Bronchial epithelial cell (primary cell): ENCODE results near the gene SYAP1. TPM values are rescaled to one million over a fixed set of nuclear protein-coding genes. Genes with fewer than 3 reads are reported as not detected.
A peak's percentile ranks its signal among the peaks of the same experiment; 100 is the strongest.

Experiments
- DNase-seq: peaks from one replicate; pipeline ENCODE4 v3.0.0-alpha.2; 2010; ENCODE audit warnings: low read depth
- FAIRE-seq: peaks from 2 replicates; lab custom pipeline; 2011; peaks lifted over from hg19 to GRCh38; lab: Jason Lieb, UNC
- H3K27me3 ChIP-seq: 2 replicates; pipeline ENCODE4 v1.5.1; 2011; ENCODE audit warnings: low read length; ENCODE audit not compliant: control insufficient read depth, insufficient read depth
- H3K36me3 ChIP-seq: 2 replicates; pipeline ENCODE4 v1.5.1; 2011; ENCODE audit warnings: low read length; ENCODE audit not compliant: control insufficient read depth, insufficient read depth
- H3K4me3 ChIP-seq: 2 replicates; pipeline ENCODE4 v1.5.1; 2011; ENCODE audit warnings: mild to moderate bottlenecking, low read depth, low read length, control low read depth
- CTCF ChIP-seq: IDR thresholded peaks from 2 replicates; pipeline ENCODE4 v1.5.1; 2011; ENCODE audit warnings: mild to moderate bottlenecking, moderate library complexity, low read length, control low read depth, inconsistent platforms; ENCODE audit not compliant: insufficient read depth, severe bottlenecking
- total RNA-seq: library from RNA; depleted of rRNA; stranded (reverse); fragments of >200 nt; gene quantifications from 2 replicates; pipeline ENCODE4 v1.2.1, GENCODE V29; 2014

SYAP1 gene
- total RNA-seq, 1 donor from 2014 or later = 21.1 TPM

DNA sequence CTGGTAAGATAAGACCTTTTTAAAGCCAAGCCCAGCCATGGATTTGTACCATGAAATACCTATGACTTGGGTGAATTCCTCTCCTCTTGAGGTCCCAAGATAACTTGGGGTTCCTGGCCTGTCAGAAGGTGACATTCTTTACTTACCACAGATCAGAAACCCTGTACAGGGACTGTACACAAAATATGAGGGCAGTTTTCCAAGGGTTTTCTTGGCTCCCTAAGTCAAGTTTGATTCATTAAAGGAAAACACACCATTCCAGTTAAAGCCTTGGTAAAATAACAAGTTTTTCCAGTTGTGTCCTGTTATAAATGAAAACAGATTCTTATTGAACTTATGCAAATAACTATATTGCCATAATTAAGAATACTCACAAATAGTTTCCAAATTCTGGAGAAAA, 8.2 kb downstream of the SYAP1 start:
- no peak for FAIRE-seq

DNA sequence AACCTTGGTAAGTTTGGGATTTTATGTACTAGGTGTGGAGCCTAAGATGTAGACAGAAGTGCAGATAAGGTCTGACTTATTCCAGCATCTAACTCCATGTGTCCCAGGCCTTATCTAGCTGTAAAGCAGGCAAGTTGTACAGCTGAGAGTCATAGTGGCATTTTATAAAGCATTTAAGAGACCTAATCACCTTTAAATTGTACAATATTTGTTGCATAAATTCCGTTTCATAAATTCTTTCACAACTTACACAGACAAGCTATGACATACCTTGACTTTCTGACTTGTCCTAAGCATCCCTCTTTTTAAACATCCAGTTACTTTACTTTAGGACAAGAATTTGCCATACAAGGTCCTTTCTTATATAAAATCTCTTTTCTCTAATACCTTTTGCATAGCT, 11.0 kb downstream of the SYAP1 start:
- Histone ChIP-seq H3K36me3 (no peaks in the 10 kb centered on the region), H3K4me3 (no peak overlapping the region), H3K27me3 (no peaks in the 10 kb centered on the region)
- FAIRE-seq (no peak), DNase-seq (no peak)
- no peak for TF ChIP-seq CTCF

More for the DNA sequence above, 8.2 kb downstream of the SYAP1 start:
- Histone ChIP-seq H3K27me3 (no peaks in the 10 kb centered on the region), H3K36me3 (no peaks in the 10 kb centered on the region), H3K4me3 (no peak overlapping the region)
- DNase-seq = no peak
- no peak for TF ChIP-seq CTCF

- no peak for TF ChIP-seq CTCF
- FAIRE-seq = no peak
- no peak for DNase-seq
- H3K27me3 ChIP-seq = no peaks in the 10 kb centered on the region
- H3K36me3 ChIP-seq = no peaks in the 10 kb centered on the region
- no peak overlapping the region for H3K4me3 ChIP-seq
Measured at GRCh38 chrX:16733013-16733412, 13.6 kb downstream of the SYAP1 start.

- no peak for TF ChIP-seq CTCF
- no peaks in the 10 kb centered on the region for H3K27me3 ChIP-seq
- no peak for FAIRE-seq
- no peak for DNase-seq
- H3K36me3 ChIP-seq = no peaks in the 10 kb centered on the region
- no peak overlapping the region for H3K4me3 ChIP-seq
Measured at GRCh38 chrX:16737024-16737423, 17.6 kb downstream of the SYAP1 start.

DNA sequence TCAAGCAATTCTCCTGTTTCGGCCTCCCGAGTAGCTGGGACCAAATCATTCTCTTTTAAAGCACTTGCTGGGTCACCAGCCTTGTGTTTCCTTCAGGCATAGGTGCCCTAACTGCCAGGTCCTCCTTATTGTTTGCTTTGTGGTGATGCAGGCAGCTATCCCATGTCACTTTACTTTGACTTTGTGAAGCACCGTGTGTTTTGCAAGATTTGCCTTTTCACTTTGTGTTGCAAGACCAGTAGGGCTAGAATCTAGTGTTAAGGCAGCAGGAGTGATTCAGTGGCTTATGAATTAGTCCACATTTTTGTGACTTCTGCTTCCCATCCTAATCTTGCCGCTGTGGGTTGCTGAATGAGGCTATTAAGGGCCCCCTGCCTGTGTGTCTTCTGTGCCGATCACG, 20.2 kb downstream of the SYAP1 start:
- Histone ChIP-seq H3K4me3 (no peak overlapping the region), H3K36me3 (no peaks in the 10 kb centered on the region), H3K27me3 (no peaks in the 10 kb centered on the region)
- FAIRE-seq = peak; percentile 70
- no peak for TF ChIP-seq CTCF
- peak; percentile 20 for DNase-seq

- no peaks in the 10 kb centered on the region for H3K36me3 ChIP-seq
- TF ChIP-seq CTCF = no peak
- FAIRE-seq (peak; percentile 73), DNase-seq (peak; percentile 71)
- no peak overlapping the region for H3K4me3 ChIP-seq
- no peaks in the 10 kb centered on the region for H3K27me3 ChIP-seq
Measured at GRCh38 chrX:16743604-16744325, 24.4 kb downstream of the SYAP1 start.
